GM19467 (cell line): ENCODE data around the gene LRRK1.

ENCODE experiments used
- ATAC-seq: cut with Tn5 transposase; IDR thresholded peaks from one replicate; pipeline ENCODE4 v1.9.1; 2021; ENCODE audit warnings: mild to moderate bottlenecking, moderate library complexity; ENCODE audit not compliant: unreplicated experiment

LRRK1 gene

GRCh38 chr15:100909989-100910955, 8.9 kb upstream of the LRRK1 start:
- no peak for ATAC-seq

- ATAC-seq, result no peak
Measured at GRCh38 chr15:100911086-100911485, 8.1 kb upstream of the LRRK1 start.

GRCh38 chr15:100913961-100914360, 5.2 kb upstream of the LRRK1 start:
- ATAC-seq, result no peak

- no peak for ATAC-seq
Measured at GRCh38 chr15:100914876-100915275, 4.3 kb upstream of the LRRK1 start.

DNA sequence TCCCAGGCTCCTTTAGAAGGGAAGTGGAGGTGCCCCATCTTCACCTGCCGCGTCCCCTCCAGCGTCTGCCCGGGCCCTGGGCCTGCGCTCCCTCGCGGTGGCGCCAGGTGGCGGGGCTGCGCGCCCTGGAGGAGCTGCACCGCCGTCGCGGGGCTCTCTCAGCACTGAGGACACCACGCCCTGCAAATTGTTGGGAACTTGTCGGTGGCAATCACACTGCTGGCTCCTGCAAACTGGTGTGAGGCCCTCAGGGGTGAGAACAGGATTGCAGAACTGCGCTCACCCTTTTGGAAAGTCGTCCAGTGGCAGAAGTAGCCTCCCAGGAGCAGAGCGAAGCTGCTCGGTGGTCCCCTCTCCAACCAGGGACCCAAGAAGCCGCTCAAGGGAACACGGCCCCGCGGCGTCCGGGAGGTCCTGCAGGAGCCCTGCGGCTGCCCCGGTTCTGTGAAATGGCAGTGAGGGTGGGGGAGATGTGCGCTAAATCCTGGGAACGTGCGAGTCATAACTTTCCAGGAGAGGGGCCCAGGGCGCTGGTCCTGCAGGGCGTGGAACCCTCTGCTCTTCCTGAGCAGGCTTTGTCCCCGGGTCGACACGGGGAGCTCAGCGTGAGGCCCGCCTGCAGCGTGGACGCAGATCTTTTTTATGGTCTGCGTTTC, 995 bp upstream of the LRRK1 start:
- ATAC-seq, result peak; percentile 52

- ATAC-seq, result no peak
Measured at GRCh38 chr15:100919481-100920405, 586 bp downstream of the LRRK1 start.

DNA sequence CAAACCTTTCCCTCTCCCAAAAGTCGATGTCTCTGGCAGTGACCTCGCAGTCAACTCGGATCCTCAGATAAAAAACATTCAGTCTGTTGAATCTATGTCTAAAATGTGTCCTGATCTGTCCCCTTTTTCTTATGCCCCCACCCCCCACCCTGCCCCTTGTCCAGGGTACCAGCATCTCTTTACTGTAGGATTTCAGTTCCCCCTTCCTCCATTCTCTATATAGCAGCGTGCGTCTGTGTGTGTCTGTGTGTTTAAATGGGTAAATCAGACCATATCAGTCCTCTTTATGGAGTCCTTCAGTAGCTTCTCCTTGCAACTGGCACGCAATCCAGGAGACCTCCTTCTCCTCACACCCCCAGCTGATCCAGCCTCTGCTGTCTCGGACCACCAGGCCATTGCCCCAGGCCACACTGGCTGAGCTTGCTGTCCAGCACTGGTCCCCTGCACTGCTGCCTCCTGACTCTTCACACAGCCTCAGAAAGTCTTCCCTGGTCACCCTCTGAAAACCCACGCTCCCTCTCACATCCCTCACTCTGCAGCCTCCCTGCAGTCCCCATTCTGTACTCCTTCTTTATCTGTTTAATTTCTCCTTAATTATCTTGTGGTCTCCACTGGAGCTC, 1.5 kb downstream of the LRRK1 start:
- no peak for ATAC-seq

GRCh38 chr15:100922192-100923040, 3.3 kb downstream of the LRRK1 start:
- ATAC-seq, result no peak

DNA sequence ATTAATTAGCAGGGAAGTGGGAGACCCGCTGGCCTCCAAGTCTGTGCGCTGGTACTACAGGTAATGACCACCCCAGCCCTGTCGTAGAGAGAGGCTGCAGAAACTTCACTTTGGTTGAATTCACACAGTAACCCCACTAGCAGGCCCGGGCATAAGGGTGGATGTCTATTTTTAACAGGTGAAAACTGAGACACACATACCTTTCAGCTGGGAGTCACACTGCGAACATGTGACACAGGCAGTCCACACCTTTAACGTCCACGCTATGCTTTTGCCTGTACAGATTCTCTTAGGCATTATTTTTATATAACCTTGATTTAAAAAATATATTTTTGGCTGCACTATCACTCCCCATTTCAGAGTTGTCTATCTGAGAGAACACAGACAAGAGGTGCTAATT, 3.9 kb downstream of the LRRK1 start:
- ATAC-seq, result no peak

- ATAC-seq, result no peak
Measured at GRCh38 chr15:100923902-100924301, 4.7 kb downstream of the LRRK1 start.

DNA sequence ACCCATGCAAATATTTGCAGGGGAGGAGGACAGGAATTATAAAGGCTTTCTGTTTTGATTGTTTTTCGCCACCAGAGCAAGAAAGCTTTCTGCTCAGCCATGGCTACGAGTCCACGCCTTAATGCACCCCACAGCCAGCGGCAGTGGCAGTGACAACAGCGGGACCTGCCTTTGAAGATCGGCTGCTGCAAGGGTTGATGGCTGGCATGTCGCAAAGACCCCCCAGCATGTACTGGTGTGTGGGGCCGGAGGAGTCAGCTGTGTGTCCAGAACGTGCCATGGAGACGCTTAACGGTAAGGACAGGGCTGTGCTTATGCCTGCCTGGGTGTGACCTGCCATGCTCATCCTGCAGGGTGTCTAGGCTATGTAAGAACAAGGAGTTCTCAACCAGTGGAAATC, 5.3 kb downstream of the LRRK1 start:
- ATAC-seq, result no peak

GRCh38 chr15:100925480-100925879, 6.3 kb downstream of the LRRK1 start:
- no peak for ATAC-seq

- no peak for ATAC-seq
Measured at GRCh38 chr15:100926258-100926657, 7.1 kb downstream of the LRRK1 start.

GRCh38 chr15:100926971-100927756, 8.0 kb downstream of the LRRK1 start:
- peak; percentile 43 for ATAC-seq

GRCh38 chr15:100928632-100929280, 9.6 kb downstream of the LRRK1 start:
- no peak for ATAC-seq

DNA sequence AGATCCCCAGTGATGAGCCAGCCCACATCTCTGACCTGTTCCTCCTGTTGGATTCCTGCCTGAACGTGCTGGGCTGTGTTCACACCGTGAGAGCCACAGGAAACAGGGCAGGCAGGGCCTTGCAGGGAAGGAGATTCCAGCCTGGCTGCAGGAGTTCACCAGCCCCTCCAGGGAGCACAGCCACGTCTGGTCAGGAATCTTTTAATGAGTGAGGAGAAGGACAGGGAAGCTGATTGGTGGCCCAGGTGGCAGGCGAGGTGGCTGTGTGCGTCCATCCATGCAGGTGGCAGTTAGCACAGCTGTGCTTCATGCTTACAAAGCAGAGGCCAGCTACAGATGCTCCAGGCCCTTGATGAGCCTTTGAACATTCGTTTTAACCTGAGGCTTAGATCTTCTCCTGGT, 10.5 kb downstream of the LRRK1 start:
- ATAC-seq, result no peak

GRCh38 chr15:100930306-100930848, 11.2 kb downstream of the LRRK1 start:
- no peak for ATAC-seq
